Astrocyte (in vitro differentiated cells and primary cell): ENCODE measurements around the gene PDE7B. TPM values are rescaled to one million over a fixed set of nuclear protein-coding genes. Genes with fewer than 3 reads are reported as not detected.
A peak's percentile ranks its signal among the peaks of the same experiment; 100 is the strongest.

Experiments used
- DNase-seq: peaks from one replicate; pipeline ENCODE4 v3.0.0-alpha.2; 2010; ENCODE audit warnings: low read depth
- FAIRE-seq: peaks from 2 replicates; lab custom pipeline; 2011; peaks lifted over from hg19 to GRCh38; lab: Jason Lieb, UNC
- H2AFZ ChIP-seq: 2 replicates; pipeline ENCODE4 v1.6.0; 2012; ENCODE audit warnings: low read depth, low read length, inconsistent platforms
- H3K27ac ChIP-seq: 2 replicates; pipeline ENCODE4 v1.5.1; 2011; ENCODE audit warnings: low read depth, low read length, inconsistent platforms
- H3K27me3 ChIP-seq: 2 replicates; pipeline ENCODE4 v1.6.0; 2011; ENCODE audit warnings: low read length, inconsistent platforms; ENCODE audit not compliant: insufficient read depth
- H3K36me3 ChIP-seq: 2 replicates; pipeline ENCODE4 v1.5.1; 2011; ENCODE audit warnings: low read length, inconsistent platforms; ENCODE audit not compliant: insufficient read depth
- H3K4me1 ChIP-seq: 2 replicates; pipeline ENCODE4 v1.5.1; 2011; ENCODE audit warnings: low read length, inconsistent platforms; ENCODE audit not compliant: insufficient read depth
- H3K4me2 ChIP-seq: 2 replicates; pipeline ENCODE4 v1.6.0; 2012; ENCODE audit warnings: low read length, inconsistent platforms
- H3K4me3 ChIP-seq: 2 replicates; pipeline ENCODE4 v1.5.1; 2011; ENCODE audit warnings: low read depth, mild to moderate bottlenecking, low read length, inconsistent platforms; ENCODE audit not compliant: insufficient read depth
- H3K79me2 ChIP-seq: 2 replicates; pipeline ENCODE4 v1.6.0; 2012; ENCODE audit warnings: mild to moderate bottlenecking, low read length, inconsistent platforms; ENCODE audit not compliant: insufficient read depth
- H3K9ac ChIP-seq: 2 replicates; pipeline ENCODE4 v1.6.0; 2012; ENCODE audit warnings: mild to moderate bottlenecking, low read length, inconsistent platforms
- H3K9me3 ChIP-seq: 2 replicates; pipeline ENCODE4 v1.5.1; 2012; ENCODE audit warnings: low read depth, mild to moderate bottlenecking, low read length, inconsistent platforms; ENCODE audit not compliant: insufficient read depth
- H4K20me1 ChIP-seq: 2 replicates; pipeline ENCODE4 v1.6.0; 2012; ENCODE audit warnings: low read length, inconsistent platforms; ENCODE audit not compliant: insufficient read depth
- H3K27ac Mint-ChIP-seq: one replicate; pipeline ENCODE4 v1.8.0; 2021; ENCODE audit warnings: mild to moderate bottlenecking, mixed read lengths; ENCODE audit not compliant: unreplicated experiment
- H3K27me3 Mint-ChIP-seq: one replicate; pipeline ENCODE4 v1.8.0; 2021; ENCODE audit warnings: low read depth, mixed read lengths; ENCODE audit not compliant: unreplicated experiment
- H3K36me3 Mint-ChIP-seq: one replicate; pipeline ENCODE4 v1.8.0; 2021; ENCODE audit warnings: low read depth, mixed read lengths; ENCODE audit not compliant: unreplicated experiment
- H3K4me1 Mint-ChIP-seq: one replicate; pipeline ENCODE4 v1.8.0; 2021; ENCODE audit warnings: low read depth, mixed read lengths; ENCODE audit not compliant: unreplicated experiment
- H3K4me3 Mint-ChIP-seq: one replicate; pipeline ENCODE4 v1.8.0; 2021; ENCODE audit warnings: mild to moderate bottlenecking, moderate library complexity, mixed read lengths; ENCODE audit not compliant: unreplicated experiment
- H3K9me3 Mint-ChIP-seq: one replicate; pipeline ENCODE4 v1.8.0; 2021; ENCODE audit warnings: mild to moderate bottlenecking, mixed read lengths; ENCODE audit not compliant: unreplicated experiment
- EZH2 ChIP-seq: IDR thresholded peaks from 2 replicates; pipeline ENCODE4 v1.6.1; 2012; ENCODE audit warnings: mild to moderate bottlenecking, low read length, inconsistent platforms; ENCODE audit not compliant: insufficient read depth
- total RNA-seq: library from RNA; stranded (reverse); gene quantifications from 2 replicates; pipeline ENCODE4 v1.2.1, GENCODE V29; 2021
- TF ChIP-seq, protein P1 (sequence below): IDR thresholded peaks from 2 replicates; pipeline ENCODE4 v1.5.1; 2011; ENCODE audit warnings: low read depth, mild to moderate bottlenecking, inconsistent platforms, low read length, moderate library complexity; ENCODE audit not compliant: insufficient read depth

Gene PDE7B
- total RNA-seq, 1 donor from 2014 or later = 0.27 TPM

GRCh38 chr6:136144251-136145023 lies 292.9 kb downstream of the PDE7B start:
- Histone ChIP-seq H2AFZ (no peak overlapping the region), H3K9ac (no peak overlapping the region), H3K4me2 (no peak overlapping the region), H3K27me3 (no peaks in the 10 kb centered on the region), H3K9me3 (no peaks in the 10 kb centered on the region), H4K20me1 (no peaks in the 10 kb centered on the region), H3K79me2 (no peaks in the 10 kb centered on the region), H3K4me3 (no peak overlapping the region), H3K4me1 (no peaks in the 10 kb centered on the region), H3K36me3 (no peaks in the 10 kb centered on the region), H3K27ac (no peak overlapping the region)
- Mint-ChIP-seq H3K36me3 (no peaks in the 10 kb centered on the region), H3K4me1 (no peaks in the 10 kb centered on the region), H3K9me3 (peaks cover 10% of the 10 kb centered on the region), H3K27me3 (no peaks in the 10 kb centered on the region), H3K4me3 (no peak overlapping the region), H3K27ac (no peak overlapping the region)
- TF ChIP-seq, protein P1, sequence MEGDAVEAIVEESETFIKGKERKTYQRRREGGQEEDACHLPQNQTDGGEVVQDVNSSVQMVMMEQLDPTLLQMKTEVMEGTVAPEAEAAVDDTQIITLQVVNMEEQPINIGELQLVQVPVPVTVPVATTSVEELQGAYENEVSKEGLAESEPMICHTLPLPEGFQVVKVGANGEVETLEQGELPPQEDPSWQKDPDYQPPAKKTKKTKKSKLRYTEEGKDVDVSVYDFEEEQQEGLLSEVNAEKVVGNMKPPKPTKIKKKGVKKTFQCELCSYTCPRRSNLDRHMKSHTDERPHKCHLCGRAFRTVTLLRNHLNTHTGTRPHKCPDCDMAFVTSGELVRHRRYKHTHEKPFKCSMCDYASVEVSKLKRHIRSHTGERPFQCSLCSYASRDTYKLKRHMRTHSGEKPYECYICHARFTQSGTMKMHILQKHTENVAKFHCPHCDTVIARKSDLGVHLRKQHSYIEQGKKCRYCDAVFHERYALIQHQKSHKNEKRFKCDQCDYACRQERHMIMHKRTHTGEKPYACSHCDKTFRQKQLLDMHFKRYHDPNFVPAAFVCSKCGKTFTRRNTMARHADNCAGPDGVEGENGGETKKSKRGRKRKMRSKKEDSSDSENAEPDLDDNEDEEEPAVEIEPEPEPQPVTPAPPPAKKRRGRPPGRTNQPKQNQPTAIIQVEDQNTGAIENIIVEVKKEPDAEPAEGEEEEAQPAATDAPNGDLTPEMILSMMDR = no peak
- TF ChIP-seq EZH2 = no peak
- DNase-seq = no peak
- no peak for FAIRE-seq

DNA sequence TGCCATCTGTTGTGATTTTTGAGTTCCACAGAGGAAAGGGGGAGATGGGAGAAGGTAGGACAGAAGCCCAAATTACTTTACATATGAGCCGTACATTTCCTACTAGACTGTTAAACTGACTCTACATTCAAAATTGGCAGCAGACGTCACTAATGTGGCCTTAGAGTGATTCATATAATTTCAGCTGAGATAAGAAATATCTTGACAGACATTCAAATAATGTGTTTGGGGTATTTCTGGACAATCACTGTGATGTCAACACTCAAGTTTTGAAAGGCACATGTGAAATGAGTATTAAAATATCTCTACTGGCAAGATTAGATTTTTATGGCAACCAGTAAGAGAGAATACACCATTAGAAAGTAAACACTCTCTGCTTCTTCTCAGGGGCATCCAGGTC lies 294.6 kb downstream of the PDE7B start:
- Histone ChIP-seq H3K4me2 (no peak overlapping the region), H3K4me3 (no peak overlapping the region), H3K36me3 (no peaks in the 10 kb centered on the region), H3K9me3 (no peaks in the 10 kb centered on the region), H3K27me3 (no peaks in the 10 kb centered on the region), H3K27ac (no peak overlapping the region), H2AFZ (no peak overlapping the region), H4K20me1 (no peaks in the 10 kb centered on the region), H3K4me1 (no peaks in the 10 kb centered on the region), H3K9ac (no peak overlapping the region), H3K79me2 (no peaks in the 10 kb centered on the region)
- Mint-ChIP-seq H3K4me1 (no peaks in the 10 kb centered on the region), H3K4me3 (no peak overlapping the region), H3K9me3 (peaks cover 6% of the 10 kb centered on the region), H3K36me3 (no peaks in the 10 kb centered on the region), H3K27ac (no peak overlapping the region), H3K27me3 (no peaks in the 10 kb centered on the region)
- FAIRE-seq = no peak
- peak; percentile 16 for DNase-seq
- TF ChIP-seq, protein P1 = no peak
- no peak for TF ChIP-seq EZH2

GRCh38 chr6:136147342-136147741 lies 295.8 kb downstream of the PDE7B start:
- no peak overlapping the region for H3K27ac ChIP-seq
- H3K9me3 ChIP-seq = no peaks in the 10 kb centered on the region
- no peaks in the 10 kb centered on the region for H3K79me2 ChIP-seq
- TF ChIP-seq, protein P1 = no peak
- TF ChIP-seq EZH2 = no peak
- H3K27me3 ChIP-seq = no peaks in the 10 kb centered on the region
- H4K20me1 ChIP-seq = no peaks in the 10 kb centered on the region
- H3K9ac ChIP-seq = no peak overlapping the region
- H3K4me1 ChIP-seq = no peaks in the 10 kb centered on the region
- no peak overlapping the region for H3K4me2 ChIP-seq
- no peaks in the 10 kb centered on the region for H3K36me3 ChIP-seq
- no peak overlapping the region for H3K27ac Mint-ChIP-seq
- H3K36me3 Mint-ChIP-seq = no peaks in the 10 kb centered on the region
- no peak overlapping the region for H3K4me3 ChIP-seq
- H3K4me3 Mint-ChIP-seq = no peak overlapping the region
- no peaks in the 10 kb centered on the region for H3K27me3 Mint-ChIP-seq
- H3K9me3 Mint-ChIP-seq = no peaks in the 10 kb centered on the region
- no peak overlapping the region for H2AFZ ChIP-seq
- H3K4me1 Mint-ChIP-seq = no peaks in the 10 kb centered on the region
- FAIRE-seq = no peak
- DNase-seq = no peak
